HCT116 (cell line): ENCODE data around the gene ASAP3. TPM values are rescaled to one million over a fixed set of nuclear protein-coding genes. Genes with fewer than 3 reads are reported as not detected.

Source experiments
- ATAC-seq: fragments of 200-7000 bp; cut with Tn5 transposase; 2 replicates; pipeline ENCODE4 v1.9.1; 2020; ENCODE audit warnings: mild to moderate bottlenecking, moderate library complexity
- BruUV-seq: library from RNA; stranded (reverse); fragments of 400-500 nt; replicated peaks from 2 replicates; lab custom pipeline; 2021; lab: Mats Ljungman, UMichigan
- CTCF ChIA-PET: fragments of 300-600 bp; sonication (Branson Sonifier 250); formaldehyde crosslinking; loops from one replicate; lab custom pipeline; 2021; ENCODE audit warnings: antibody characterized with exemption; lab: Charles Lee
- POLR2A ChIA-PET: fragments of 300-600, 350-600 bp; sonication (Branson Sonifier 250); formaldehyde crosslinking; loops from one replicate; lab custom pipeline; 2021; ENCODE audit warnings: antibody characterized with exemption; lab: Charles Lee
- RAD21 ChIA-PET, 2 experiments: fragments of 300-600 bp; sonication (Branson Sonifier 250); formaldehyde crosslinking; loops; one replicate each; lab custom pipeline; 2023; ENCODE audit warnings: low total read pairs in 2 of 2; ENCODE audit not compliant: uncharacterized antibody in 2 of 2, unreplicated experiment in 2 of 2, low non-redundant PET in 1 of 2; lab: Charles Lee
- DNase-seq: peaks from one replicate; pipeline ENCODE4 v3.0.0-alpha.2; 2010; ENCODE audit warnings: low read depth, low spot score
- H2AFZ ChIP-seq: fragments of 200-600 bp; shearing (Covaris generic), sonication (generic); 2 replicates; pipeline ENCODE4 v1.6.1; 2017; ENCODE audit warnings: low read depth, mixed run types, mixed read lengths, antibody characterized with exemption, low read length; ENCODE audit not compliant: poor library complexity, severe bottlenecking
- H3K27ac ChIP-seq: 2 replicates; pipeline ENCODE4 v1.5.1; 2012; ENCODE audit warnings: low read depth, low read length
- H3K27me3 ChIP-seq: fragments of 200-600 bp; sonication (generic); 2 replicates; pipeline ENCODE4 v1.6.1; 2016; ENCODE audit warnings: mixed run types, low read length, mixed read lengths; ENCODE audit not compliant: insufficient read depth
- H3K36me3 ChIP-seq, 2 experiments: fragments of 200-500 bp in 1 of 2; fragments of 200-600 bp in 1 of 2; sonication (Bioruptor generic) in 1 of 2; sonication (generic) in 1 of 2; 2 replicates each; pipeline versions ENCODE4 v1.5.1 to v1.6.1; 2014 to 2016; ENCODE audit warnings: low read length in 2 of 2, inconsistent platforms in 1 of 2, mixed read lengths in 1 of 2, mixed run types in 1 of 2; ENCODE audit not compliant: insufficient read depth in 2 of 2, control insufficient read depth in 1 of 2
- H3K4me1 ChIP-seq, 2 experiments: fragments of 200-600 bp in 1 of 2; sonication (generic) in 1 of 2; 2 replicates each; pipeline versions ENCODE4 v1.5.1 to v1.6.1; 2012 to 2017; ENCODE audit warnings: low read length in 2 of 2, inconsistent platforms in 1 of 2, mild to moderate bottlenecking in 1 of 2, mixed read lengths in 1 of 2, mixed run types in 1 of 2, moderate library complexity in 1 of 2; ENCODE audit not compliant: insufficient read depth in 2 of 2, control insufficient read depth in 1 of 2
- H3K4me2 ChIP-seq: fragments of 200-600 bp; sonication (generic); 2 replicates; pipeline ENCODE4 v1.6.1; 2017; ENCODE audit warnings: mixed run types, low read length, mixed read lengths
- H3K4me3 ChIP-seq, 2 experiments: fragments of 200-600 bp in 1 of 2; sonication (generic) in 1 of 2; replicated peaks in 1 of 2; 2 replicates each; pipeline ENCODE4 v1.5.1; 2011 to 2016; ENCODE audit warnings: low read length in 2 of 2, control low read depth in 1 of 2, low read depth in 1 of 2, mild to moderate bottlenecking in 1 of 2, mixed read lengths in 1 of 2, mixed run types in 1 of 2
- H3K79me2 ChIP-seq: fragments of 200-600 bp; sonication (generic); 2 replicates; pipeline ENCODE4 v1.6.1; 2017; ENCODE audit warnings: mild to moderate bottlenecking, mixed run types, low read length, moderate library complexity, mixed read lengths; ENCODE audit not compliant: insufficient read depth
- H3K9ac ChIP-seq: fragments of 200-600 bp; sonication (generic); 2 replicates; pipeline ENCODE4 v1.6.1; 2016; ENCODE audit warnings: low read length, mixed read lengths
- H3K9me2 ChIP-seq: fragments of 200-600 bp; sonication (generic), shearing (Covaris generic); 2 replicates; pipeline ENCODE4 v1.6.1; 2017; ENCODE audit warnings: mixed run types, mild to moderate bottlenecking, moderate library complexity; ENCODE audit not compliant: insufficient read depth
- H3K9me3 ChIP-seq, 2 experiments: fragments of 200-500 bp in 1 of 2; fragments of 200-600 bp in 1 of 2; sonication (Bioruptor generic) in 1 of 2; sonication (generic) in 1 of 2; 2 replicates each; pipeline ENCODE4 v1.6.1; 2014 to 2017; ENCODE audit warnings: low read length in 2 of 2, mixed read lengths in 2 of 2, inconsistent platforms in 1 of 2, low read depth in 1 of 2, mild to moderate bottlenecking in 1 of 2, mixed run types in 1 of 2, moderate library complexity in 1 of 2; ENCODE audit not compliant: control insufficient read depth in 1 of 2, insufficient read depth in 1 of 2
- H4K20me1 ChIP-seq: fragments of 200-600 bp; sonication (generic), shearing (Covaris generic); 2 replicates; pipeline ENCODE4 v1.6.1; 2017; ENCODE audit warnings: mixed run types, mild to moderate bottlenecking, moderate library complexity; ENCODE audit not compliant: insufficient read depth
- CBX3 ChIP-seq: IDR thresholded peaks from 2 replicates; pipeline ENCODE4 v1.6.1; 2012; ENCODE audit warnings: low read depth
- CEBPB ChIP-seq: IDR thresholded peaks from 2 replicates; pipeline ENCODE4 v1.6.1; 2012; ENCODE audit warnings: low read depth
- CTCF ChIP-seq, 3 experiments: fragments of 200-600 bp in 1 of 3; sonication (generic) in 1 of 3; IDR thresholded peaks in 2 of 3; conservative IDR thresholded peaks in 1 of 3; 2 replicates each; pipeline ENCODE4 v1.5.1; 2012 to 2017; ENCODE audit warnings: low read depth in 2 of 3, low read length in 2 of 3, antibody characterized with exemption in 1 of 3, borderline replicate concordance in 1 of 3, control low read depth in 1 of 3, mild to moderate bottlenecking in 1 of 3, mixed read lengths in 1 of 3, mixed run types in 1 of 3, moderate library complexity in 1 of 3; ENCODE audit not compliant: insufficient read depth in 1 of 3
- ELF1 ChIP-seq: IDR thresholded peaks from 2 replicates; pipeline ENCODE4 v1.6.1; 2012; ENCODE audit warnings: low read depth, borderline replicate concordance
- EZH2 ChIP-seq: fragments of 200-600 bp; sonication (generic); IDR thresholded peaks from 2 replicates; pipeline ENCODE4 v1.6.1; 2017; ENCODE audit warnings: antibody characterized with exemption, mixed run types
- FOSL1 ChIP-seq: IDR thresholded peaks from 2 replicates; pipeline ENCODE4 v1.6.1; 2012; ENCODE audit warnings: low read depth
- MAX ChIP-seq: IDR thresholded peaks from 2 replicates; pipeline ENCODE4 v1.6.1; 2012
- POLR2AphosphoS5 ChIP-seq: IDR thresholded peaks from 2 replicates; pipeline ENCODE4 v1.6.1; 2011; ENCODE audit warnings: mild to moderate bottlenecking, low read depth, low read length, moderate library complexity
- RAD21 ChIP-seq: IDR thresholded peaks from 2 replicates; pipeline ENCODE4 v1.6.1; 2012; ENCODE audit warnings: low read depth, mild to moderate bottlenecking
- SRF ChIP-seq: IDR thresholded peaks from 2 replicates; pipeline ENCODE4 v1.6.1; 2012; ENCODE audit warnings: low read depth
- TCF7L2 ChIP-seq: IDR thresholded peaks from 2 replicates; pipeline ENCODE4 v1.7.0; 2011; ENCODE audit warnings: borderline replicate concordance, inconsistent platforms; ENCODE audit not compliant: insufficient read depth, insufficient read length; ENCODE audit errors: extremely low read depth
- ZNF274 ChIP-seq: fragments of 200-500 bp; sonication (Bioruptor generic); IDR thresholded peaks from 2 replicates; pipeline ENCODE4 v1.6.1; 2014; ENCODE audit warnings: mild to moderate bottlenecking, low read depth, low read length, inconsistent platforms
- intact Hi-C: fragments of 100-400 bp; cut with micrococcal nuclease; formaldehyde crosslinking; loops from 2 replicates; pipeline ENCODE4 v1.10.0; 2022
- total RNA-seq: library from RNA; stranded (reverse); gene quantifications from one replicate; pipeline ENCODE4 v1.2.1, GENCODE V29; 2021; ENCODE audit not compliant: unreplicated experiment
- TF ChIP-seq, protein P1 (sequence below): IDR thresholded peaks from 2 replicates; pipeline ENCODE4 v1.6.1; 2011; ENCODE audit warnings: mild to moderate bottlenecking, low read length, moderate library complexity; ENCODE audit not compliant: insufficient replicate concordance; ENCODE audit errors: extremely low read depth
- TF ChIP-seq, protein P2 (sequence below): IDR thresholded peaks from 2 replicates; pipeline ENCODE4 v1.6.1; 2012

The ASAP3 gene
- total RNA-seq, 1 experiment from 2014 or later = 19.7 TPM

- ATAC-seq = no peak
- ChIA-PET RAD21 (no interaction called here), POLR2A (no interaction called here), CTCF (no interaction called here)
- Histone ChIP-seq H3K4me2 (no peak overlapping the region), H3K9me2 (no peaks in the 10 kb centered on the region), H3K9me3 (no peaks in the 10 kb centered on the region), H3K4me3 (no peak overlapping the region), H3K36me3 (no peaks in the 10 kb centered on the region), H3K27ac (no peak overlapping the region), H2AFZ (no peak overlapping the region), H3K4me1 (no peaks in the 10 kb centered on the region), H3K9ac (no peak overlapping the region), H3K27me3 (no peaks in the 10 kb centered on the region), H3K79me2 (no peaks in the 10 kb centered on the region), H4K20me1 (no peaks in the 10 kb centered on the region)
- no TSS peak for BruUV-seq
- DNase-seq = no peak
- intact Hi-C loops = no loop called here
- no peak for TF ChIP-seq POLR2AphosphoS5
- TF ChIP-seq CBX3 = no peak
- no peak for TF ChIP-seq RAD21
- TF ChIP-seq, protein P1, sequence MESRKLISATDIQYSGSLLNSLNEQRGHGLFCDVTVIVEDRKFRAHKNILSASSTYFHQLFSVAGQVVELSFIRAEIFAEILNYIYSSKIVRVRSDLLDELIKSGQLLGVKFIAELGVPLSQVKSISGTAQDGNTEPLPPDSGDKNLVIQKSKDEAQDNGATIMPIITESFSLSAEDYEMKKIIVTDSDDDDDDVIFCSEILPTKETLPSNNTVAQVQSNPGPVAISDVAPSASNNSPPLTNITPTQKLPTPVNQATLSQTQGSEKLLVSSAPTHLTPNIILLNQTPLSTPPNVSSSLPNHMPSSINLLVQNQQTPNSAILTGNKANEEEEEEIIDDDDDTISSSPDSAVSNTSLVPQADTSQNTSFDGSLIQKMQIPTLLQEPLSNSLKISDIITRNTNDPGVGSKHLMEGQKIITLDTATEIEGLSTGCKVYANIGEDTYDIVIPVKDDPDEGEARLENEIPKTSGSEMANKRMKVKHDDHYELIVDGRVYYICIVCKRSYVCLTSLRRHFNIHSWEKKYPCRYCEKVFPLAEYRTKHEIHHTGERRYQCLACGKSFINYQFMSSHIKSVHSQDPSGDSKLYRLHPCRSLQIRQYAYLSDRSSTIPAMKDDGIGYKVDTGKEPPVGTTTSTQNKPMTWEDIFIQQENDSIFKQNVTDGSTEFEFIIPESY = no peak
- no peak for TF ChIP-seq ELF1
- TF ChIP-seq TCF7L2 = no peak
- TF ChIP-seq FOSL1 = no peak
- TF ChIP-seq, protein P2, sequence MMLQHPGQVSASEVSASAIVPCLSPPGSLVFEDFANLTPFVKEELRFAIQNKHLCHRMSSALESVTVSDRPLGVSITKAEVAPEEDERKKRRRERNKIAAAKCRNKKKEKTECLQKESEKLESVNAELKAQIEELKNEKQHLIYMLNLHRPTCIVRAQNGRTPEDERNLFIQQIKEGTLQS = no peak
- no peak for TF ChIP-seq CTCF (IDR thresholded peaks at IDR 0.05 in 2 of 3, conservative IDR thresholded peaks at IDR 0.05 in 1 of 3; ENCODE audit: borderline replicate concordance in 1 of 3, insufficient read depth in 1 of 3, low read depth in 2 of 3, low read length in 2 of 3)
- TF ChIP-seq SRF = no peak
- TF ChIP-seq ZNF274 = no peak
- no peak for TF ChIP-seq MAX
- no peak for TF ChIP-seq EZH2
- TF ChIP-seq CEBPB = no peak
Observed at GRCh38 chr1:23444596-23445390, 39.2 kb downstream of the ASAP3 start.
